ENCODE data around the gene CACNA1C.

Gene CACNA1C

GRCh38 chr12:2495417-2496112 is 442.8 kb downstream of the CACNA1C start:
- no peak for DNase-seq

GRCh38 chr12:2498964-2499500 is 446.2 kb downstream of the CACNA1C start:
- DNase-seq: no peak

GRCh38 chr12:2501464-2502191 is 448.8 kb downstream of the CACNA1C start:
- no peak for DNase-seq

GRCh38 chr12:2503036-2503435 is 450.2 kb downstream of the CACNA1C start:
- no peak for DNase-seq

GRCh38 chr12:2503762-2504161 is 451.0 kb downstream of the CACNA1C start:
- DNase-seq: no peak

GRCh38 chr12:2504577-2504976 is 451.8 kb downstream of the CACNA1C start:
- DNase-seq: no peak

- DNase-seq: no peak
Measured at GRCh38 chr12:2507814-2508213, 455.0 kb downstream of the CACNA1C start.

- DNase-seq: no peak
Measured at GRCh38 chr12:2509137-2509536, 456.4 kb downstream of the CACNA1C start.

GRCh38 chr12:2510045-2510444 is 457.3 kb downstream of the CACNA1C start:
- no peak for DNase-seq

GRCh38 chr12:2513141-2514037 is 460.6 kb downstream of the CACNA1C start:
- DNase-seq: no peak

- DNase-seq: no peak
Measured at GRCh38 chr12:2514038-2514340, 461.2 kb downstream of the CACNA1C start.

GRCh38 chr12:2520722-2521246 is 468.0 kb downstream of the CACNA1C start:
- DNase-seq: no peak

GRCh38 chr12:2523317-2523716 is 470.5 kb downstream of the CACNA1C start:
- no peak for DNase-seq

GRCh38 chr12:2523844-2524243 is 471.1 kb downstream of the CACNA1C start:
- DNase-seq: no peak

GRCh38 chr12:2526371-2526770 is 473.6 kb downstream of the CACNA1C start:
- no peak for DNase-seq

- DNase-seq: no peak
Measured at GRCh38 chr12:2528001-2528400, 475.2 kb downstream of the CACNA1C start.

GRCh38 chr12:2529807-2530206 is 477.0 kb downstream of the CACNA1C start:
- no peak for DNase-seq

- no peak for DNase-seq
Measured at GRCh38 chr12:2531371-2531770, 478.6 kb downstream of the CACNA1C start.

- no peak for DNase-seq
Measured at GRCh38 chr12:2533036-2533435, 480.2 kb downstream of the CACNA1C start.

GRCh38 chr12:2535583-2536204 is 482.9 kb downstream of the CACNA1C start:
- DNase-seq: no peak

GRCh38 chr12:2536724-2537123 is 483.9 kb downstream of the CACNA1C start:
- DNase-seq: no peak

GRCh38 chr12:2537868-2538541 is 485.2 kb downstream of the CACNA1C start:
- no peak for DNase-seq

All from activated naive CD4-positive, alpha-beta T cell treated with Interleukin-2 at 50 U/mL for 16 hours (primary cell).